GM18507 (cell line): ENCODE data around the gene YKT6.
"Not testable (repeated sequence)": the region's sequence is repeated elsewhere in the genome, so short reads cannot be mapped to it uniquely, and the experiment has no call there.

Experiments used
- DNase-seq: peaks from one replicate; pipeline ENCODE4 v3.0.0; 2011; ENCODE audit warnings: low read depth; ENCODE audit not compliant: insufficient read length; ENCODE audit errors: extremely low spot score
- FAIRE-seq: peaks from 2 replicates; lab custom pipeline; 2011; peaks lifted over from hg19 to GRCh38; lab: Jason Lieb, UNC

YKT6 gene

GRCh38 chr7:44167920-44168319, 32.9 kb upstream of the YKT6 start:
- DNase-seq (no peak), FAIRE-seq (peak; percentile 55)

GRCh38 chr7:44171901-44172300, 28.9 kb upstream of the YKT6 start:
- not testable (repeated sequence) for FAIRE-seq, DNase-seq

GRCh38 chr7:44172352-44172751, 28.4 kb upstream of the YKT6 start:
- no peak for DNase-seq
- no peak for FAIRE-seq

- FAIRE-seq (no peak), DNase-seq (no peak)
Measured at GRCh38 chr7:44172803-44173424, 27.9 kb upstream of the YKT6 start.

GRCh38 chr7:44173911-44174693, 26.7 kb upstream of the YKT6 start:
- FAIRE-seq, result no peak
- DNase-seq, result no peak

- DNase-seq, FAIRE-seq: not testable (repeated sequence)
Measured at GRCh38 chr7:44174694-44174948, 26.2 kb upstream of the YKT6 start.

GRCh38 chr7:44175730-44176129, 25.0 kb upstream of the YKT6 start:
- FAIRE-seq (no peak), DNase-seq (no peak)

- no peak for FAIRE-seq
- DNase-seq, result no peak
Measured at GRCh38 chr7:44176486-44176885, 24.3 kb upstream of the YKT6 start.

GRCh38 chr7:44177570-44178131, 23.1 kb upstream of the YKT6 start:
- DNase-seq (no peak), FAIRE-seq (no peak)

- DNase-seq (no peak), FAIRE-seq (no peak)
Measured at GRCh38 chr7:44180631-44181030, 20.1 kb upstream of the YKT6 start.

- DNase-seq (no peak), FAIRE-seq (no peak)
Measured at GRCh38 chr7:44182827-44183226, 18.0 kb upstream of the YKT6 start.

- no peak for FAIRE-seq
Measured at GRCh38 chr7:44183386-44183785, 17.4 kb upstream of the YKT6 start.

GRCh38 chr7:44184206-44184872, 16.4 kb upstream of the YKT6 start:
- DNase-seq, result no peak
- FAIRE-seq, result no peak

More at GRCh38 chr7:44183386-44183785, 17.4 kb upstream of the YKT6 start:
- DNase-seq, result no peak

GRCh38 chr7:44184873-44185446, 15.8 kb upstream of the YKT6 start:
- FAIRE-seq (no peak), DNase-seq (no peak)

- no peak for FAIRE-seq
- DNase-seq, result no peak
Measured at GRCh38 chr7:44185729-44186128, 15.0 kb upstream of the YKT6 start.

GRCh38 chr7:44186736-44187135, 14.0 kb upstream of the YKT6 start:
- DNase-seq, result no peak
- peak; percentile 24 for FAIRE-seq

- no peak for DNase-seq
- FAIRE-seq, result no peak
Measured at GRCh38 chr7:44187636-44188416, 13.0 kb upstream of the YKT6 start.

- DNase-seq (no peak), FAIRE-seq (no peak)
Measured at GRCh38 chr7:44188480-44189225, 12.1 kb upstream of the YKT6 start.
